PC-9 (cell line): Measurements from ENCODE around the gene MBOAT2.

Source experiments
- CTCF ChIP-seq: fragments of 200-600 bp; sonication (generic); conservative IDR thresholded peaks from 2 replicates; pipeline ENCODE4 v1.6.1; 2017; ENCODE audit warnings: mixed run types, antibody characterized with exemption, mild to moderate bottlenecking, moderate library complexity
- EZH2 ChIP-seq: fragments of 200-600 bp; sonication (generic); IDR thresholded peaks from 2 replicates; pipeline ENCODE4 v1.8.0; 2017; ENCODE audit warnings: antibody characterized with exemption, low read depth

DNA sequence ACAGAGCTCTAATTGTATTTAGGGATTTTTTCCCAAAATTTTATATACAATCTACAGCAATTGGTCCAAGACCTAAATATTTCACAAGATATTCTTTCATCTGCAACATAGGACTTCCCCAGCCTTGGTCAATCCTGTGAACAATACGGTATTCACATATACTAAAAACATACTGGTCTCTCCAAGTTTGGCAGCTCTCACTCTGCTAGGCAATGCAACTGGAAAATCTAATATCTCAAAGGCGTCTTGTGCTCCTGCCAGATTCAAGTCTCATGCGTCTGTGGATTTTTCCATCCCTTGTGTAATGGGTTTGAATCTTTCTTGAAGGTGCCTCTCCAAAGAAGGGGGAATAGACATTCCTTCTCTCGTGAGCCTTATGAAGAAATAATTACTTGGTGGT, 27.4 kb upstream of the MBOAT2 start:
- TF ChIP-seq CTCF (no peak), EZH2 (no peak)
